ENCODE measurements around the gene RIBC2. TPM values are rescaled to one million over a fixed set of nuclear protein-coding genes. Genes with fewer than 3 reads are reported as not detected.
"Not testable (repeated sequence)": the region's sequence is repeated elsewhere in the genome, so short reads cannot be mapped to it uniquely, and the experiment has no call there.

The RIBC2 gene
- total and polyA plus RNA-seq, 8 donors = 4.3 to 12.1 (median 8.9) TPM

- H3K36me3 ChIP-seq = no peaks in the 10 kb centered on the region
- no peak for ATAC-seq
- TF ChIP-seq CTCF (IDR thresholded peaks at IDR 0.05) = no peak
- no peaks in the 10 kb centered on the region for H3K9me3 ChIP-seq
- H3K27me3 ChIP-seq = peaks cover 0 to 15% of the 10 kb centered on the region in 2 donors
- no peak for DNase-seq
- intact Hi-C loops (cut with DNase I) = loop anchor here in 1 of 2 donors (5.0 kb wide), 1 partner anchor 110 kb away; no protein-coding TSS in a partner anchor
- H3K4me3 ChIP-seq = no peak overlapping the region
- H3K27ac ChIP-seq = no peak overlapping the region
- no peaks in the 10 kb centered on the region for H3K4me1 ChIP-seq
Observed at GRCh38 chr22:45442116-45442515, 28.6 kb downstream of the RIBC2 start.

GRCh38 chr22:45444168-45444567, 30.7 kb downstream of the RIBC2 start:
- Histone ChIP-seq H3K36me3 (no peaks in the 10 kb centered on the region), H3K9me3 (no peaks in the 10 kb centered on the region), H3K27me3 (peaks cover 0 to 15% of the 10 kb centered on the region in 2 donors), H3K4me1 (no peaks in the 10 kb centered on the region), H3K27ac (no peak overlapping the region), H3K4me3 (no peak overlapping the region)
- ATAC-seq = no peak
- DNase-seq = no peak
- intact Hi-C loops (cut with DNase I) = loop anchor here in 1 of 2 donors (5.0 kb wide), 1 partner anchor 108 kb away; no protein-coding TSS in a partner anchor
- no peak for TF ChIP-seq CTCF (IDR thresholded peaks at IDR 0.05)

- intact Hi-C loops (cut with DNase I) = no loop called here
- no peaks in the 10 kb centered on the region for H3K36me3 ChIP-seq
- no peak for ATAC-seq
Observed at GRCh38 chr22:45445031-45445710, 31.7 kb downstream of the RIBC2 start.

GRCh38 chr22:45446216-45446615, 32.7 kb downstream of the RIBC2 start:
- Histone ChIP-seq H3K4me3 (no peak overlapping the region), H3K27me3 (peaks cover 0 to 2% of the 10 kb centered on the region in 2 donors), H3K4me1 (no peaks in the 10 kb centered on the region), H3K9me3 (no peaks in the 10 kb centered on the region), H3K36me3 (no peaks in the 10 kb centered on the region), H3K27ac (no peak overlapping the region)
- no peak for TF ChIP-seq CTCF (IDR thresholded peaks at IDR 0.05)
- ATAC-seq (no peak), DNase-seq (no peak)
- intact Hi-C loops (cut with DNase I) = no loop called here

More at GRCh38 chr22:45445031-45445710, 31.7 kb downstream of the RIBC2 start:
- Histone ChIP-seq H3K4me3 (no peak overlapping the region), H3K4me1 (no peaks in the 10 kb centered on the region), H3K27me3 (peaks cover 0 to 12% of the 10 kb centered on the region in 2 donors), H3K27ac (no peak overlapping the region), H3K9me3 (no peaks in the 10 kb centered on the region)
- DNase-seq = no peak
- TF ChIP-seq CTCF (IDR thresholded peaks at IDR 0.05) = no peak

- H3K9me3 ChIP-seq; intact Hi-C loops (cut with DNase I); DNase-seq; ATAC-seq; H3K4me1 ChIP-seq; H3K27me3 ChIP-seq; H3K4me3 ChIP-seq; H3K36me3 ChIP-seq; H3K27ac ChIP-seq: not testable (repeated sequence)
Observed at GRCh38 chr22:45447596-45447995, 34.1 kb downstream of the RIBC2 start.
